ENCODE measurements around the gene MTMR2.

The MTMR2 gene

GRCh38 chr11:95923728-95924413 lies at the start of gene MTMR2:
Gene MTMR2, minus strand, starts transcription at chr11:95924107. Its CDS starts 153 bp downstream, at chr11:95923954.
- Mint-ChIP-seq H3K27ac (peak within 1 kb of the TSS; percentile 90), H3K4me3 (peak within 1 kb of the TSS; percentile 97), H3K36me3 (ENCODE audit: low read depth) (peaks cover 3% of the 10 kb centered on the region), H3K9me3 (no peaks in the 10 kb centered on the region), H3K4me1 (ENCODE audit: low read depth) (peaks cover 25% of the 10 kb centered on the region), H3K27me3 (ENCODE audit: low read depth) (peaks cover 19% of the 10 kb centered on the region)

GRCh38 chr11:95972060-95972459 lies 48.2 kb upstream of the MTMR2 start:
- Mint-ChIP-seq H3K4me3 (no peak overlapping the region), H3K27me3 (ENCODE audit: low read depth) (peaks cover 6% of the 10 kb centered on the region), H3K27ac (no peak overlapping the region), H3K36me3 (ENCODE audit: low read depth) (no peaks in the 10 kb centered on the region), H3K9me3 (no peaks in the 10 kb centered on the region), H3K4me1 (ENCODE audit: low read depth) (no peaks in the 10 kb centered on the region)

- Mint-ChIP-seq H3K4me1 (ENCODE audit: low read depth) (no peaks in the 10 kb centered on the region), H3K4me3 (no peak overlapping the region)
These were observed 44.7 kb upstream of the MTMR2 start for GRCh38 chr11:95968585-95968984.

GRCh38 chr11:95964281-95964680 lies 40.4 kb upstream of the MTMR2 start:
- no peak overlapping the region for H3K4me3 Mint-ChIP-seq
- no peaks in the 10 kb centered on the region for H3K9me3 Mint-ChIP-seq
- H3K27ac Mint-ChIP-seq = no peak overlapping the region

More at GRCh38 chr11:95968585-95968984, 44.7 kb upstream of the MTMR2 start:
- Mint-ChIP-seq H3K27me3 (ENCODE audit: low read depth) (peaks cover 6% of the 10 kb centered on the region), H3K9me3 (no peaks in the 10 kb centered on the region), H3K27ac (no peak overlapping the region), H3K36me3 (ENCODE audit: low read depth) (no peaks in the 10 kb centered on the region)

GRCh38 chr11:95961758-95962157 lies 37.9 kb upstream of the MTMR2 start:
- Mint-ChIP-seq H3K9me3 (no peaks in the 10 kb centered on the region), H3K27me3 (ENCODE audit: low read depth) (peaks cover 17% of the 10 kb centered on the region), H3K36me3 (ENCODE audit: low read depth) (no peaks in the 10 kb centered on the region), H3K4me1 (ENCODE audit: low read depth) (no peaks in the 10 kb centered on the region), H3K4me3 (no peak overlapping the region), H3K27ac (no peak overlapping the region)

More at GRCh38 chr11:95964281-95964680, 40.4 kb upstream of the MTMR2 start:
- Mint-ChIP-seq H3K36me3 (ENCODE audit: low read depth) (no peaks in the 10 kb centered on the region), H3K27me3 (ENCODE audit: low read depth) (peaks cover 5% of the 10 kb centered on the region), H3K4me1 (ENCODE audit: low read depth) (no peaks in the 10 kb centered on the region)

GRCh38 chr11:95950905-95951304 lies 27.0 kb upstream of the MTMR2 start:
- H3K4me1 Mint-ChIP-seq (ENCODE audit: low read depth) = no peaks in the 10 kb centered on the region

GRCh38 chr11:95948637-95949036 lies 24.7 kb upstream of the MTMR2 start:
- no peaks in the 10 kb centered on the region for H3K27me3 Mint-ChIP-seq (ENCODE audit: low read depth)

More at GRCh38 chr11:95950905-95951304, 27.0 kb upstream of the MTMR2 start:
- Mint-ChIP-seq H3K9me3 (peaks cover 22% of the 10 kb centered on the region), H3K4me3 (no peak overlapping the region), H3K27ac (no peak overlapping the region), H3K36me3 (ENCODE audit: low read depth) (peaks cover 3% of the 10 kb centered on the region), H3K27me3 (ENCODE audit: low read depth) (no peaks in the 10 kb centered on the region)

GRCh38 chr11:95944623-95945022 lies 20.7 kb upstream of the MTMR2 start:
- H3K27me3 Mint-ChIP-seq (ENCODE audit: low read depth) = no peaks in the 10 kb centered on the region
- H3K9me3 Mint-ChIP-seq = peaks cover 37% of the 10 kb centered on the region
- no peak overlapping the region for H3K4me3 Mint-ChIP-seq
- no peak overlapping the region for H3K27ac Mint-ChIP-seq
- no peaks in the 10 kb centered on the region for H3K4me1 Mint-ChIP-seq (ENCODE audit: low read depth)
- peaks cover 7% of the 10 kb centered on the region for H3K36me3 Mint-ChIP-seq (ENCODE audit: low read depth)

More at GRCh38 chr11:95948637-95949036, 24.7 kb upstream of the MTMR2 start:
- Mint-ChIP-seq H3K27ac (no peak overlapping the region), H3K4me1 (ENCODE audit: low read depth) (no peaks in the 10 kb centered on the region), H3K36me3 (ENCODE audit: low read depth) (peaks cover 8% of the 10 kb centered on the region), H3K4me3 (no peak overlapping the region), H3K9me3 (peaks cover 40% of the 10 kb centered on the region)

- Mint-ChIP-seq H3K4me3 (no peak overlapping the region), H3K27me3 (ENCODE audit: low read depth) (no peaks in the 10 kb centered on the region), H3K36me3 (ENCODE audit: low read depth) (peaks cover 7% of the 10 kb centered on the region), H3K4me1 (ENCODE audit: low read depth) (no peaks in the 10 kb centered on the region), H3K9me3 (peaks cover 33% of the 10 kb centered on the region), H3K27ac (no peak overlapping the region)
These were observed 19.6 kb upstream of the MTMR2 start for GRCh38 chr11:95943546-95943945.

GRCh38 chr11:95939091-95939490 lies 15.2 kb upstream of the MTMR2 start:
- peaks cover 4% of the 10 kb centered on the region for H3K9me3 Mint-ChIP-seq
- peaks cover 1% of the 10 kb centered on the region for H3K36me3 Mint-ChIP-seq (ENCODE audit: low read depth)
- H3K4me3 Mint-ChIP-seq = no peak overlapping the region
- H3K27ac Mint-ChIP-seq = no peak overlapping the region
- no peaks in the 10 kb centered on the region for H3K27me3 Mint-ChIP-seq (ENCODE audit: low read depth)
- no peaks in the 10 kb centered on the region for H3K4me1 Mint-ChIP-seq (ENCODE audit: low read depth)

GRCh38 chr11:95937358-95937757 lies 13.5 kb upstream of the MTMR2 start:
- Mint-ChIP-seq H3K9me3 (no peaks in the 10 kb centered on the region), H3K4me3 (no peak overlapping the region), H3K27me3 (ENCODE audit: low read depth) (no peaks in the 10 kb centered on the region), H3K4me1 (ENCODE audit: low read depth) (no peaks in the 10 kb centered on the region), H3K27ac (no peak overlapping the region), H3K36me3 (ENCODE audit: low read depth) (no peaks in the 10 kb centered on the region)

- Mint-ChIP-seq H3K27ac (no peak overlapping the region), H3K9me3 (peaks cover 14% of the 10 kb centered on the region)
These were observed 9.7 kb upstream of the MTMR2 start for GRCh38 chr11:95933594-95933993.

GRCh38 chr11:95931916-95932315 lies 8.0 kb upstream of the MTMR2 start:
- peaks cover 2% of the 10 kb centered on the region for H3K36me3 Mint-ChIP-seq (ENCODE audit: low read depth)
- H3K27ac Mint-ChIP-seq = no peak overlapping the region
- H3K4me1 Mint-ChIP-seq (ENCODE audit: low read depth) = no peaks in the 10 kb centered on the region
- no peak overlapping the region for H3K4me3 Mint-ChIP-seq
- H3K9me3 Mint-ChIP-seq = peaks cover 14% of the 10 kb centered on the region
- H3K27me3 Mint-ChIP-seq (ENCODE audit: low read depth) = peaks cover 14% of the 10 kb centered on the region

More at GRCh38 chr11:95933594-95933993, 9.7 kb upstream of the MTMR2 start:
- Mint-ChIP-seq H3K27me3 (ENCODE audit: low read depth) (peaks cover 3% of the 10 kb centered on the region), H3K4me1 (ENCODE audit: low read depth) (no peaks in the 10 kb centered on the region), H3K36me3 (ENCODE audit: low read depth) (peaks cover 2% of the 10 kb centered on the region), H3K4me3 (no peak overlapping the region)

GRCh38 chr11:95930948-95931347 lies 7.0 kb upstream of the MTMR2 start:
- Mint-ChIP-seq H3K27me3 (ENCODE audit: low read depth) (peaks cover 21% of the 10 kb centered on the region), H3K36me3 (ENCODE audit: low read depth) (peaks cover 2% of the 10 kb centered on the region), H3K4me1 (ENCODE audit: low read depth) (no peaks in the 10 kb centered on the region), H3K9me3 (peaks cover 14% of the 10 kb centered on the region), H3K4me3 (no peak overlapping the region), H3K27ac (no peak overlapping the region)

- Mint-ChIP-seq H3K4me1 (ENCODE audit: low read depth) (peaks cover 25% of the 10 kb centered on the region), H3K36me3 (ENCODE audit: low read depth) (peaks cover 5% of the 10 kb centered on the region), H3K4me3 (no peak overlapping the region), H3K27ac (no peak overlapping the region), H3K9me3 (peaks cover 14% of the 10 kb centered on the region), H3K27me3 (ENCODE audit: low read depth) (peaks cover 21% of the 10 kb centered on the region)
These were observed 2.8 kb upstream of the MTMR2 start for GRCh38 chr11:95926726-95927125.

Measured in T-helper 1 cell treated with Interleukin-12 subunit alpha and Interleukin-12 subunit beta and Interleukin-4 antibody, amounts not matched to agents 30 μg/mL and 1 μg/mL, for 36 hours (primary cell).